Ishikawa (cell line): ENCODE results near the gene FIGN.
A peak's percentile ranks its signal among the peaks of the same experiment; 100 is the strongest.

Source experiments
- CEBPB ChIP-seq: IDR thresholded peaks from 2 replicates; pipeline ENCODE4 v1.6.1; 2012
- CREB1 ChIP-seq: IDR thresholded peaks from 2 replicates; pipeline ENCODE4 v1.6.1; 2012; ENCODE audit warnings: low read depth
- EGR1 ChIP-seq: IDR thresholded peaks from 2 replicates; pipeline ENCODE4 v1.6.1; 2012
- EP300 ChIP-seq: IDR thresholded peaks from 2 replicates; pipeline ENCODE4 v1.6.1; 2012; ENCODE audit warnings: borderline replicate concordance
- FOXM1 ChIP-seq: IDR thresholded peaks from 2 replicates; pipeline ENCODE4 v1.6.1; 2012; ENCODE audit warnings: low read depth, borderline replicate concordance
- MAX ChIP-seq: IDR thresholded peaks from 2 replicates; pipeline ENCODE4 v1.6.1; 2012
- NFIC ChIP-seq: IDR thresholded peaks from 2 replicates; pipeline ENCODE4 v1.6.1; 2012
- RAD21 ChIP-seq: IDR thresholded peaks from 2 replicates; pipeline ENCODE4 v1.6.1; 2012; ENCODE audit warnings: low read depth
- REST ChIP-seq: IDR thresholded peaks from 2 replicates; pipeline ENCODE4 v1.6.1; 2012; ENCODE audit warnings: low read depth, mild to moderate bottlenecking
- TAF1 ChIP-seq: IDR thresholded peaks from 2 replicates; pipeline ENCODE4 v1.6.1; 2012; ENCODE audit warnings: low read depth, mild to moderate bottlenecking
- TCF12 ChIP-seq: IDR thresholded peaks from 2 replicates; pipeline ENCODE4 v1.6.1; 2012; ENCODE audit warnings: low read depth
- TEAD4 ChIP-seq: IDR thresholded peaks from 2 replicates; pipeline ENCODE4 v1.6.1; 2012
- USF1 ChIP-seq: IDR thresholded peaks from 2 replicates; pipeline ENCODE4 v1.6.1; 2012
- YY1 ChIP-seq: IDR thresholded peaks from 2 replicates; pipeline ENCODE4 v1.6.1; 2012; ENCODE audit warnings: low read depth
- ZBTB7A ChIP-seq: IDR thresholded peaks from 2 replicates; pipeline ENCODE4 v1.6.1; 2012; ENCODE audit warnings: low read depth

The FIGN gene

GRCh38 chr2:163775304-163775703 lies 39.5 kb upstream of the FIGN start:
- TF ChIP-seq EGR1 = no peak
- no peak for TF ChIP-seq USF1
- no peak for TF ChIP-seq CREB1

GRCh38 chr2:163774862-163775261 lies 39.1 kb upstream of the FIGN start:
- TF ChIP-seq NFIC (peak; percentile 91), MAX (peak; percentile 30; the same call in 1 of the 2 replicates), YY1 (no peak), CREB1 (no peak), ZBTB7A (no peak), TCF12 (peak; percentile 92), TEAD4 (peak; percentile 94), USF1 (no peak), EP300 (peak; percentile 96), TAF1 (no peak), EGR1 (no peak), REST (no peak), FOXM1 (peak; percentile 84), RAD21 (no peak), CEBPB (peak; percentile 85)

GRCh38 chr2:163773276-163773675 lies 37.5 kb upstream of the FIGN start:
- TF ChIP-seq MAX (no peak), CEBPB (no peak), USF1 (no peak), EGR1 (no peak), YY1 (no peak), RAD21 (no peak), TCF12 (no peak), REST (no peak), TAF1 (no peak)

GRCh38 chr2:163771596-163771995 lies 35.8 kb upstream of the FIGN start:
- TF ChIP-seq NFIC (no peak), TEAD4 (peak; percentile 78), EP300 (peak; percentile 35; the same call in 1 of the 2 replicates)

GRCh38 chr2:163768881-163769695 lies 33.3 kb upstream of the FIGN start:
- TF ChIP-seq ZBTB7A (no peak), CREB1 (no peak), TAF1 (no peak), TEAD4 (no peak), FOXM1 (no peak), REST (no peak), MAX (no peak), TCF12 (no peak), USF1 (no peak), NFIC (no peak), EGR1 (no peak), CEBPB (no peak), EP300 (no peak)
